ENCODE measurements around the gene FOLR2. TPM values are rescaled to one million over a fixed set of nuclear protein-coding genes. Genes with fewer than 3 reads are reported as not detected.
"Not testable (repeated sequence)": the region's sequence is repeated elsewhere in the genome, so short reads cannot be mapped to it uniquely, and the experiment has no call there.

The FOLR2 gene
- total RNA-seq, 1 donor: not detected

DNA sequence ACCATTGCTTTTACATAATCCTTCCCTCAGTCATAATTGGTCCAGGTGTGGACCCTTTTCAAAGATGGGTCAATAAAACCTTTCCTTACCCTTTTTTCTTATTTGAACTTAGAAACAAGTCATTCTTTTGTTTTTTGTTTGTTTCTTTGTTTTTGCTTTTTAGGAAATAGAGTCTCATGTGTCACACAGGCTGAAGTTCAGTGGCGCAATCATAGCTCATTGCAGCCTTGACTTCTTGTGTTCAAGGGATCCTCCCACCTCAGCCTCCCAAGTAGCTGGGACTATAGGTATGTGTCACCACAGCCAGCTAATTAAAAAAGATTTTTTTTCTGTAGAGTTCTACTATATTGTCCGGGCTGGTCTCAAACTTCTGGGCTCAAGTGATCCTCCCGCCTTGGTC is 36.8 kb downstream of the FOLR2 start:
- TF ChIP-seq, protein P1, sequence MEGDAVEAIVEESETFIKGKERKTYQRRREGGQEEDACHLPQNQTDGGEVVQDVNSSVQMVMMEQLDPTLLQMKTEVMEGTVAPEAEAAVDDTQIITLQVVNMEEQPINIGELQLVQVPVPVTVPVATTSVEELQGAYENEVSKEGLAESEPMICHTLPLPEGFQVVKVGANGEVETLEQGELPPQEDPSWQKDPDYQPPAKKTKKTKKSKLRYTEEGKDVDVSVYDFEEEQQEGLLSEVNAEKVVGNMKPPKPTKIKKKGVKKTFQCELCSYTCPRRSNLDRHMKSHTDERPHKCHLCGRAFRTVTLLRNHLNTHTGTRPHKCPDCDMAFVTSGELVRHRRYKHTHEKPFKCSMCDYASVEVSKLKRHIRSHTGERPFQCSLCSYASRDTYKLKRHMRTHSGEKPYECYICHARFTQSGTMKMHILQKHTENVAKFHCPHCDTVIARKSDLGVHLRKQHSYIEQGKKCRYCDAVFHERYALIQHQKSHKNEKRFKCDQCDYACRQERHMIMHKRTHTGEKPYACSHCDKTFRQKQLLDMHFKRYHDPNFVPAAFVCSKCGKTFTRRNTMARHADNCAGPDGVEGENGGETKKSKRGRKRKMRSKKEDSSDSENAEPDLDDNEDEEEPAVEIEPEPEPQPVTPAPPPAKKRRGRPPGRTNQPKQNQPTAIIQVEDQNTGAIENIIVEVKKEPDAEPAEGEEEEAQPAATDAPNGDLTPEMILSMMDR (IDR thresholded peaks at IDR 0.05; ENCODE audit: insufficient read depth, low read depth, low read length): no peak
- H3K4me3 ChIP-seq (ENCODE audit: low read depth, low read length): no peak overlapping the region
- DNase-seq (ENCODE audit: low read depth): no peak

DNA sequence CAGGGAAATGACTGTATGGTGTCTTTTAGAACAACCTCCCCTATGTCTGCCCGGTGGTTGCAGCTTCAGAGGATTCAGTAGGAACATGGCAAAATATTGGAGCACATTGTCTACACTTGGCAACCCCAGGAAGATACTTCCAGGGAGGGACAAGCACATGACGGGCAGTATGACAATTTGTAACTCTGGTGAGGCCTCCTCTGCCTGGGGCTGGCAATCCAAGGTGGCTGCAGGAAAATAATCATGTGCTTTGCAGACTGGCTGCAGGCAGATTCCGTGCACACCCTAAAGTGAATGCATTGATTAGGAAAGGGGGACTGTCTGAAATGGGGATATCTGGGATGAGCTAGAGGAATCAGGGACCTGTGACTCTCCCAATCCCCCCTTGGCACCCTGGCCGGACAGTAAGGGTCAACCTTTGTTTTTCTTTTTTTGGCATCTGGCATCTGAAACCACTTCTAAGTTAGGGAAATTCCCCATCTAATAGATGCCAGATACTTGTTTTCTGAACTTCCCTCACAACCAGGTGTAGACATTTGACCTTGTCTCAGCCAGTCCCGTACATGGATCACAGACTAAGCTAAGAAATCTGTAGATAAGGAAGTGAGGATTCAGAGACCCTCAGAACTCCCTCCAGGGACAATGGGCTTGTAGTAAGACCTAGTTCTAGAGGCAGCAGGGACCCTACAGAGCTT is 37.9 kb downstream of the FOLR2 start:
- H3K4me3 ChIP-seq (ENCODE audit: low read depth, low read length): no peak overlapping the region
- DNase-seq (ENCODE audit: low read depth): no peak
- TF ChIP-seq, protein P1 (IDR thresholded peaks at IDR 0.05; ENCODE audit: insufficient read depth, low read depth, low read length): no peak

DNA sequence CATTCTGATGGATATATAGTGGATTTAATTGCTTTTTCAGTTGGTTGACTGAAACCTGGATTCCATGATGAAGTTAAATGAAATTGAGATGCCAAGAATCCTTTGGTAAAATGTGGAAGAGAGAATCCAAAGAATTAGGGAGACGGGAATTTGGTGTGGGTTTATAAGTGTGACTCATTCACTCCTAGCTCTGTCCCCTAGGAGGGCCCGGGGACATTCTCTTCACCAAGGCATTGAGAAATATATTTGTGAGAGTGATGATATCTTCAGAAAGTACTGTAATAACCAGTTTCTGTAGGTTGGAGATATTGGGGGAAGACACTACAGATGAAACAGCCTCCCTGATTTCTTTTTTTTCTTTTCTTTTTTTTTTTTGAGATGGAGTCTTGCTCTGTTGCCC is 41.0 kb downstream of the FOLR2 start:
- no peak for DNase-seq (ENCODE audit: low read depth)
- TF ChIP-seq, protein P1 (IDR thresholded peaks at IDR 0.05; ENCODE audit: insufficient read depth, low read depth, low read length): no peak
- H3K4me3 ChIP-seq (ENCODE audit: low read depth, low read length): no peak overlapping the region

DNA sequence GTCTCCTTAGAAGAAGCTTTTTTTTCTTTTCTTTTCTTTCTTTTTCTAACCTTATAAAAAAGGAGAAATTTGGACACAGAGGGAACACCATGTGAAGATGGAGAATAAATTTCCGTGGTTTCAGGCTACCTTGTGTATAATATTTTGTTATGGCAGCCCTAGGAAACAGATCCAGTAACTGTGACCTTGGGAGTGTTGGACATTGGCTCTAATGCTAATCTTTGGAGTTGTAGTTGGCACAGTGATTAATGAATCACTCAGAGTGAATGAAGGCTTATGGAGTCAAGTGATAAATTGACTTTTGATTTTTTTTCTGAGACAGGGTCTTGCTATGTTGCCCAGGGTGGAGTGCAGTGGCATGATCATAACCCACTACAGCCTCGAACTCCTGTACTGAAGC is 42.9 kb downstream of the FOLR2 start:
- no peak overlapping the region for H3K4me3 ChIP-seq (ENCODE audit: low read depth, low read length)
- DNase-seq (ENCODE audit: low read depth): no peak
- TF ChIP-seq, protein P1 (IDR thresholded peaks at IDR 0.05; ENCODE audit: insufficient read depth, low read depth, low read length): no peak

DNA sequence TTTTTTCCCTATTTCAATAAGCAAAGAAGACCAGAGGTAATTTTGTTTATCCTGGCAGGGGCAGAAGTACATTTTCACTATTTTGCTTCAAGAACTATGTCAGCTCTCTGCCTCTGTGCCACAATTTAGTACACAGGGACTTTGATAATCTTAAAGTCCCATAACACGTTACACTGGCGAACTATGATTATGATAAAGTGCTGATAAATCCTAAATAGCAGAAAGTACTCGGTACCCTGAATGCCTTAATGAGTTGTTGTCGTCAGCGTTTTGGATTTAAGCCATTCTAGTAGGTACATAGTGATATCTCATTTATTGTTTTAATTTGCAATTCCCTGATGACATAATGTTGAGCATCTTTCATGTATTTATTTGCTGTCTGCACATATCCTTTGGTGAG is 44.0 kb downstream of the FOLR2 start:
- no peak overlapping the region for H3K4me3 ChIP-seq (ENCODE audit: low read depth, low read length)
- TF ChIP-seq, protein P1 (IDR thresholded peaks at IDR 0.05; ENCODE audit: insufficient read depth, low read depth, low read length): no peak
- no peak for DNase-seq (ENCODE audit: low read depth)

DNA sequence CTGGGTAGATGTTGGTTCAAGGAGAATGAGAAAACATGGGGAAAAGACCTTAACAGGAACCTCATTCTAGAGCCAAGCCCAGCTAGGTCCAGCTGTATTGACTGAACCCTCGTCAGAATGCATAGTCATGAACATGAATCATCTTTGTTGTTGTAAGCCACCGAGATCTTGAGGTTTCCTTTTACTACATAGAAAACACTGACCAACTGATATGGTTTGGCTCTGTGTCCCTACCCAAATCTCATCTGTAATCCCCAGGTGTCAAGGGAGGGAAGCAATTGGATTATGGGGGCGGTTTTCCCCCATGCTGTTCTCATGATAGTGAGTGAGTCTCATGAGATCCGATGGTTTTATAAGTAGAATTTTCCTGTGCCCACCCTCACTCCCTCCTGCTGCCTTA is 46.8 kb downstream of the FOLR2 start:
- DNase-seq (ENCODE audit: low read depth): peak; percentile 51
- H3K4me3 ChIP-seq (ENCODE audit: low read depth, low read length): no peak overlapping the region
- TF ChIP-seq, protein P1 (IDR thresholded peaks at IDR 0.05; ENCODE audit: insufficient read depth, low read depth, low read length): no peak

DNA sequence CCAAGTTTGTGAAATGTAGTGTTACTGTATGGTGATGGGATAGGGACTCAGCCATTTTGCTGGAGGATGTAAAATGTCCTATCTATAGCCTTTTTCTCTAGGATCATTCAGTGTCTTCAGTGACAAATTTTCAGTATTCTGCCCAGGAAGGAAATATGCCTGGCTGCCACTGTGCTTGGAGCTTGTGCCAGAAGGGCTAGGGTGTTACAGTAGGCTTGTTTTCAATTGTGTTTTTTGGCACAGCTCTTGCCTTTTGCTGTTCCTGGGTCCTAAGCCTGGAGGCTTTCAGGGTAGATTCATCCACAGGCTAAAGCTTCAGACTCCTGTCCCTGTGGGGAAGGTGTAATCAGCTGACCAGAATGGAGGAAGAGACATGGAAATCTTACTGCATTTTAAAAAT is 49.4 kb downstream of the FOLR2 start:
- no peak for DNase-seq (ENCODE audit: low read depth)
- no peak overlapping the region for H3K4me3 ChIP-seq (ENCODE audit: low read depth, low read length)
- TF ChIP-seq, protein P1 (IDR thresholded peaks at IDR 0.05; ENCODE audit: insufficient read depth, low read depth, low read length): no peak

DNA sequence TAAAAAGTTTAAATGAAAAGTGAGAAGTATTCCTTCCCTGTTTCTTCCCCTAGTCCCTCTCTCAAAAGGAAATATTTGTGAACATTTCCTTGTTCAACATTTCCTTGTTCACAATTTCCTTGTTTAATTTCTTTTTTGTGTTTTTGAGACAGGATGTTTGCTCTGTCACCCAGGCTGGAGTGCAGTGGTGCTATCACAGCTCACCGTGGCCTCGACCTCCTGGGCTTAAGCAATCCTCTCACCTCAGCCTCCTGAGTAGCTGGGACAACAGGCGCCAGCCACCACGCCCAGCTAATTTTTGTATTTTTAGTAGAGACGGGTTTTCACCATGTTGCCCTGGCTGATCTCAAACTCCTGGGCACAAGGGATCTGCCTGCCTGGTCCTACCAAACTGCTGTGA is 50.4 kb downstream of the FOLR2 start:
- H3K4me3 ChIP-seq (ENCODE audit: low read depth, low read length): not testable (repeated sequence)

More for the DNA sequence above, 50.4 kb downstream of the FOLR2 start:
- DNase-seq (ENCODE audit: low read depth): not testable (repeated sequence)
